ENCODE measurements around the gene CREBL2. TPM values are rescaled to one million over a fixed set of nuclear protein-coding genes. Genes with fewer than 3 reads are reported as not detected.
"Not testable (repeated sequence)": the region's sequence is repeated elsewhere in the genome, so short reads cannot be mapped to it uniquely, and the experiment has no call there.

CREBL2 gene
- total RNA-seq, 1 donor = 33.2 TPM

- no peak for DNase-seq (ENCODE audit: low read depth)
- no peak overlapping the region for H3K4me3 ChIP-seq (ENCODE audit: low read depth, low read length)
- TF ChIP-seq, protein P1, sequence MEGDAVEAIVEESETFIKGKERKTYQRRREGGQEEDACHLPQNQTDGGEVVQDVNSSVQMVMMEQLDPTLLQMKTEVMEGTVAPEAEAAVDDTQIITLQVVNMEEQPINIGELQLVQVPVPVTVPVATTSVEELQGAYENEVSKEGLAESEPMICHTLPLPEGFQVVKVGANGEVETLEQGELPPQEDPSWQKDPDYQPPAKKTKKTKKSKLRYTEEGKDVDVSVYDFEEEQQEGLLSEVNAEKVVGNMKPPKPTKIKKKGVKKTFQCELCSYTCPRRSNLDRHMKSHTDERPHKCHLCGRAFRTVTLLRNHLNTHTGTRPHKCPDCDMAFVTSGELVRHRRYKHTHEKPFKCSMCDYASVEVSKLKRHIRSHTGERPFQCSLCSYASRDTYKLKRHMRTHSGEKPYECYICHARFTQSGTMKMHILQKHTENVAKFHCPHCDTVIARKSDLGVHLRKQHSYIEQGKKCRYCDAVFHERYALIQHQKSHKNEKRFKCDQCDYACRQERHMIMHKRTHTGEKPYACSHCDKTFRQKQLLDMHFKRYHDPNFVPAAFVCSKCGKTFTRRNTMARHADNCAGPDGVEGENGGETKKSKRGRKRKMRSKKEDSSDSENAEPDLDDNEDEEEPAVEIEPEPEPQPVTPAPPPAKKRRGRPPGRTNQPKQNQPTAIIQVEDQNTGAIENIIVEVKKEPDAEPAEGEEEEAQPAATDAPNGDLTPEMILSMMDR (IDR thresholded peaks at IDR 0.05; ENCODE audit: insufficient read depth, low read depth, low read length) = no peak
Measured at GRCh38 chr12:12648951-12649650, 37.4 kb downstream of the CREBL2 start.

- TF ChIP-seq, protein P1 (IDR thresholded peaks at IDR 0.05; ENCODE audit: insufficient read depth, low read depth, low read length) = no peak
- no peak overlapping the region for H3K4me3 ChIP-seq (ENCODE audit: low read depth, low read length)
- DNase-seq (ENCODE audit: low read depth) = no peak
Measured at GRCh38 chr12:12651752-12652151, 40.1 kb downstream of the CREBL2 start.

DNA sequence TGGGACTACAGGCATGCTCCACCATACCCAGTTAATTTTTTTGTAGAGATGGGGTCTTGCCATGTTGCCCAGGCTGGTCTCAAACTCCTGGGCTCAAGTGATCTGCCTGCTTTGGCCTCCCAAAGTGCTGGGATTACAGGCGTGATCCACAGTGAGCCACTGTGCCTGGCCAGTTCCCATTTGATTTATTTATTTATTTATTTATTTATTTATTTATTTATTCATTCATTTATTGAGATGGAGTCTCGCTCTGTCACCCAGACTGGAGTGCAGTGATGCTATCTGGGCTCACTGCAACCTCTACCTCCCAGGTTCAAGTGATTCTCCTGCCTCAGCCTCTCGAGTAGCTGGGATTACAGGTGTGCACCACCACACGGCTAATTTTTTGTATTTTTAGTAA lies 41.0 kb downstream of the CREBL2 start:
- not testable (repeated sequence) for H3K4me3 ChIP-seq (ENCODE audit: low read depth, low read length); DNase-seq (ENCODE audit: low read depth)

DNA sequence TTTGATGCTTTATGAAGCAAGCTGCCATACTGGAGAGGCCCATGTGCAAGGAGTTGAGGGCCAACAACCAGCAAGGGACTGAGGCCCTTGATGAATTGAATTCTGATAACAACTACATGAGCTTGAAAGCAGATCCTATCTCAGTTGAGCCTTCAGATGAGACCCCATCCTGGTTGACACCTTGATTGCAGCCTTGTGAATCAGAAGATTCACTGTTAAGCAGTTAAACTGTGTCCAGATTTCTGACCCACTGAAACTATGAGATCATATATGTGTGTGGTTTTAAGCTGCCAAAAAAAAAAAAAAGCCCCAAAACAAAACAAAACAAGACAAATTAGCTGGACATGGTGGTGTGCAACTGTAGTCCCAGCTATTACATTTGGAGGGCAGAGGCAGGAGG lies 42.2 kb downstream of the CREBL2 start:
- TF ChIP-seq, protein P1 (IDR thresholded peaks at IDR 0.05; ENCODE audit: insufficient read depth, low read depth, low read length) = no peak
- no peak for DNase-seq (ENCODE audit: low read depth)
- no peak overlapping the region for H3K4me3 ChIP-seq (ENCODE audit: low read depth, low read length)

DNA sequence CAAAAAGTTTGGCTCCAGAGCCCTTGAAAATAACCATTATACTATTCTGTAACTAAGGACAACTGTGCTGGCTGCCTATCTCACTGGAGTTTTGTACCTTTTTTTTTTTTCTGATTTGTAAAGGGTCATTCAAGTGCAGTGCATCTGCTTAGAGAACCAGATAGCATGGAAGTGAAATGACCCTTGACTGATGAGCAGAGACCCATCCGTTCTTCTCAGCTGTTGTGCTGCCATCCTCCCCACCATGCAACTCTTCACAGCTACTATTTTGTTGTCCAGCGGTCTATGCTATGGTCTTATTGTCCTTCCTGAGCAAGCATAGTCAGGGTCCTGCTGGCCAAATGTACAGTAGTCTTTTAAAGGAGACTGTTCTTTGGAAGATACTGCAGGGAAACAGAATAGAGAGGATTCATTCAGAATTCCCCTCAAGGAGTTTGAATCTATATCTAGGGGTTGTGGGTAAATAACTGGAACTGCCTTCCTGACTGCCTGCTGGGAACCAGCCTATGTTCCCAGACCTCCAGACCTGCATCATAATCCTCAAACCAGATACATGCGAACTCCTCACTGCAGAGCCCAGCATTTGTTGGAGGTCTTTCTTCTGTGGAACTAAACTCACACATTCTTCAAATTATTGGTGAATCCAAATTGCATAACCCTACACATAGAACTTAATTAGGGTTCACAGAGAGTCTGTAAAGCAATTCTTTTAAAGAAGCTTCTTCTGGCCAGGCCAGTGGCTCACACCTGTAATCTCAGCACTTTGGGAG lies 43.2 kb downstream of the CREBL2 start:
- peak; percentile 18 for DNase-seq (ENCODE audit: low read depth)
- TF ChIP-seq, protein P1 (IDR thresholded peaks at IDR 0.05; ENCODE audit: insufficient read depth, low read depth, low read length) = no peak
- H3K4me3 ChIP-seq (ENCODE audit: low read depth, low read length) = no peak overlapping the region

DNA sequence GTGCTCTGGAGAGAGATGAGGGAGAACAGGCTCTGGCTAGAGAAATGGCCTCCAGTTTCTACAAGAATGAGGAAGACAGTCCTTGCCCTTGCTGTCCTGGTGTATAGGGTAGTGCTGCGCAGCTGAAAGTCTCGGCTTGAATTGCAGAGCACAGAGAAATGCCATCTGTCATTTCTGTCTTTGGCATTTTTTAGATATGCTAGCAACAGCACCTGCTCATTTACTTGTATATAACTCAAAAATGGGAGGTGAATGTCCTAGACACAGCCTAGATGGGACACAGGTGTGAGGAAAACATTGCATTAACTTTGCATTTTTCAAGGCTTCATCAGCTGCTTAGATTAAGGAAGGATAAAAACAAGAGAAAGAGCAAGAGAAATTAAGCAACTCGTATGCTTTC lies 48.5 kb downstream of the CREBL2 start:
- DNase-seq (ENCODE audit: low read depth) = no peak
- TF ChIP-seq, protein P1 (IDR thresholded peaks at IDR 0.05; ENCODE audit: insufficient read depth, low read depth, low read length) = no peak

DNA sequence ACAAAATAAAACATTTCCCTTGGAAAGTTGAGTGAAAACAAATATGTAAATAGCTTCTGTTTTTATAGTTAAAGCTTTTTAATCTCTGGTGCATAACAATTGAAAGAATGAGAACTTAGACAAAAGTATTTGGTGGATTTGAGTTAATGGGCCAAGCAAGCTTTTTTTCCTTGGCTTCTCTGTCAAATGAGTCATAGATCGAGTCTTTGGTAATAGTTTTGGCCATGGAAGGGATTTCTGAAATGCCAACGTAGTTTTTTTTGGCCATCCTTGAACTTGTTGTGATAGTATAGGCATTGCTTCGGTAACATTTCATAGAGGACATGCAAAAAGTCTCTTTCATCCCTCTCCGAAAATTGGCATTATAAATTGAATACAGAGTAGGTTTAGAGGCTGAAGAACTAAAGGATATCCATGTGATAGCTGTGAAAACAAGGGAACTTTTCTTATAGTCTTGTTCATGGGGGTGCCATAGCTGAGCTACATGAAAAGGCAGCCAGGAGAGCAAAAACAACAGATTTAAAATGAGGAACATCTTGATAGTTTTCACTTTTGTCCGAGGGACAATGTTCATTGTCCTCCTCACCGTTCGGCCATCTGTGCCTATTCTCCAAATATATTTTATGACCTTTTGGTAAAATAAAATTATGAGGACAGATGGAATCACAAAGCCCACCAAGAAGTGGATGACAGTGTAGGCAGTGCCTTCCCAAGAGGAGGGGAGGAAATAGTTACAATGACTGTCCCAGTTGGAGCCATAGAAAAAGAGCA lies 49.6 kb downstream of the CREBL2 start:
- DNase-seq (ENCODE audit: low read depth) = peak; percentile 65
- TF ChIP-seq, protein P1 (IDR thresholded peaks at IDR 0.05; ENCODE audit: insufficient read depth, low read depth, low read length) = no peak
- H3K4me3 ChIP-seq (ENCODE audit: low read depth, low read length) = no peak overlapping the region

More for the DNA sequence above, 48.5 kb downstream of the CREBL2 start:
- H3K4me3 ChIP-seq (ENCODE audit: low read depth, low read length) = no peak overlapping the region
